ENCODE data around the gene PTPN21. TPM values are rescaled to one million over a fixed set of nuclear protein-coding genes. Genes with fewer than 3 reads are reported as not detected.

The PTPN21 gene
- total and polyA plus RNA-seq, 4 donors: 2.1 to 7.2 (median 3.1) TPM

GRCh38 chr14:88522393-88522792, 32.4 kb downstream of the PTPN21 start:
- Histone ChIP-seq H3K9me3 (ENCODE audit: control insufficient read depth in 4 of 4, low read length in 3 of 4) (no peaks in the 10 kb centered on the region), H3K27me3 (ENCODE audit: control insufficient read depth in 4 of 4, insufficient read depth in 4 of 4, low read length in 3 of 4) (no peaks in the 10 kb centered on the region), H3K27ac (ENCODE audit: low read depth in 1 of 2, low read length in 2 of 2) (no peak overlapping the region), H3K36me3 (ENCODE audit: control insufficient read depth in 4 of 4, insufficient read depth in 3 of 4, low read depth in 1 of 4, low read length in 3 of 4) (no peaks in the 10 kb centered on the region), H3K4me1 (ENCODE audit: control insufficient read depth in 4 of 4, insufficient read depth in 4 of 4, low read length in 3 of 4) (no peaks in the 10 kb centered on the region), H3K9ac (ENCODE audit: low read depth in 1 of 2, low read length in 2 of 2) (no peak overlapping the region), H3K4me3 (ENCODE audit: low read depth in 1 of 3, low read length in 3 of 3) (no peak overlapping the region)
- TF ChIP-seq RXRA (IDR thresholded peaks at IDR 0.05) (no peak), HNF4A (conservative IDR thresholded peaks at IDR 0.05) (no peak), ATF3 (IDR thresholded peaks at IDR 0.05) (no peak)
- WGBS: 79% methylated on average over 3 of the region's 3 CpGs
- DNase-seq (ENCODE audit: low spot score): no peak

GRCh38 chr14:88521818-88522217, 33.0 kb downstream of the PTPN21 start:
- no peak overlapping the region for H3K4me3 ChIP-seq (ENCODE audit: low read depth in 1 of 3, low read length in 3 of 3)
- no peak for DNase-seq (ENCODE audit: low spot score)
- H3K9ac ChIP-seq (ENCODE audit: low read depth in 1 of 2, low read length in 2 of 2): no peak overlapping the region
- no peaks in the 10 kb centered on the region for H3K36me3 ChIP-seq (ENCODE audit: control insufficient read depth in 4 of 4, insufficient read depth in 3 of 4, low read depth in 1 of 4, low read length in 3 of 4)
- no peak overlapping the region for H3K27ac ChIP-seq (ENCODE audit: low read depth in 1 of 2, low read length in 2 of 2)
- H3K4me1 ChIP-seq (ENCODE audit: control insufficient read depth in 4 of 4, insufficient read depth in 4 of 4, low read length in 3 of 4): peaks cover 0 to 4% (median under 1%) of the 10 kb centered on the region in 4 donors
- WGBS: 83% methylated on average over 3 of the region's 3 CpGs
- no peaks in the 10 kb centered on the region for H3K9me3 ChIP-seq (ENCODE audit: control insufficient read depth in 4 of 4, low read length in 3 of 4)
- no peaks in the 10 kb centered on the region for H3K27me3 ChIP-seq (ENCODE audit: control insufficient read depth in 4 of 4, insufficient read depth in 4 of 4, low read length in 3 of 4)
- TF ChIP-seq FOXA1 (IDR thresholded peaks at IDR 0.05): no peak
- no peak for TF ChIP-seq ATF3 (IDR thresholded peaks at IDR 0.05)
- TF ChIP-seq YY1 (IDR thresholded peaks at IDR 0.05): no peak
- TF ChIP-seq GABPA (IDR thresholded peaks at IDR 0.05 in 1 of 2, conservative IDR thresholded peaks at IDR 0.05 in 1 of 2): no peak
- TF ChIP-seq TAF1 (conservative IDR thresholded peaks at IDR 0.05): no peak
- TF ChIP-seq HNF4A (conservative IDR thresholded peaks at IDR 0.05): no peak

GRCh38 chr14:88519907-88520306, 34.9 kb downstream of the PTPN21 start:
- no peak for DNase-seq (ENCODE audit: low spot score)
- no peak overlapping the region for H3K27ac ChIP-seq (ENCODE audit: low read depth in 1 of 2, low read length in 2 of 2)
- no peaks in the 10 kb centered on the region for H3K9me3 ChIP-seq (ENCODE audit: control insufficient read depth in 4 of 4, low read length in 3 of 4)
- no peak overlapping the region for H3K4me3 ChIP-seq (ENCODE audit: low read depth in 1 of 3, low read length in 3 of 3)
- H3K36me3 ChIP-seq (ENCODE audit: control insufficient read depth in 4 of 4, insufficient read depth in 3 of 4, low read depth in 1 of 4, low read length in 3 of 4): peaks cover 0 to 1% (median 0%) of the 10 kb centered on the region in 4 donors
- no peak overlapping the region for H3K9ac ChIP-seq (ENCODE audit: low read depth in 1 of 2, low read length in 2 of 2)
- WGBS: 91% methylated on average over 2 of the region's 2 CpGs
- TF ChIP-seq ZBTB33 (IDR thresholded peaks at IDR 0.05) (no peak), RAD21 (IDR thresholded peaks at IDR 0.05) (no peak), MAX (IDR thresholded peaks at IDR 0.05) (no peak), CTCF (IDR thresholded peaks at IDR 0.05; ENCODE audit: low read depth, low read length, missing input control) (no peak), GABPA (IDR thresholded peaks at IDR 0.05 in 1 of 2, conservative IDR thresholded peaks at IDR 0.05 in 1 of 2) (no peak)
- peaks cover 0 to 11% (median 4%) of the 10 kb centered on the region in 4 donors for H3K4me1 ChIP-seq (ENCODE audit: control insufficient read depth in 4 of 4, insufficient read depth in 4 of 4, low read length in 3 of 4)
- H3K27me3 ChIP-seq (ENCODE audit: control insufficient read depth in 4 of 4, insufficient read depth in 4 of 4, low read length in 3 of 4): no peaks in the 10 kb centered on the region
